Activated CD4-positive, alpha-beta T cell treated with anti-CD3 and anti-CD28 coated beads, Interleukin-2, amount 50 U/mL, for 24 hours (primary cell): ENCODE measurements around the gene SLC7A5.

Source experiments
- DNase-seq, 2 donors: peaks; one replicate each; pipeline ENCODE4 v3.0.0-alpha.2; 2020; ENCODE audit warnings: low read depth in 1 of 2, low spot score in 1 of 2

SLC7A5 gene

DNA sequence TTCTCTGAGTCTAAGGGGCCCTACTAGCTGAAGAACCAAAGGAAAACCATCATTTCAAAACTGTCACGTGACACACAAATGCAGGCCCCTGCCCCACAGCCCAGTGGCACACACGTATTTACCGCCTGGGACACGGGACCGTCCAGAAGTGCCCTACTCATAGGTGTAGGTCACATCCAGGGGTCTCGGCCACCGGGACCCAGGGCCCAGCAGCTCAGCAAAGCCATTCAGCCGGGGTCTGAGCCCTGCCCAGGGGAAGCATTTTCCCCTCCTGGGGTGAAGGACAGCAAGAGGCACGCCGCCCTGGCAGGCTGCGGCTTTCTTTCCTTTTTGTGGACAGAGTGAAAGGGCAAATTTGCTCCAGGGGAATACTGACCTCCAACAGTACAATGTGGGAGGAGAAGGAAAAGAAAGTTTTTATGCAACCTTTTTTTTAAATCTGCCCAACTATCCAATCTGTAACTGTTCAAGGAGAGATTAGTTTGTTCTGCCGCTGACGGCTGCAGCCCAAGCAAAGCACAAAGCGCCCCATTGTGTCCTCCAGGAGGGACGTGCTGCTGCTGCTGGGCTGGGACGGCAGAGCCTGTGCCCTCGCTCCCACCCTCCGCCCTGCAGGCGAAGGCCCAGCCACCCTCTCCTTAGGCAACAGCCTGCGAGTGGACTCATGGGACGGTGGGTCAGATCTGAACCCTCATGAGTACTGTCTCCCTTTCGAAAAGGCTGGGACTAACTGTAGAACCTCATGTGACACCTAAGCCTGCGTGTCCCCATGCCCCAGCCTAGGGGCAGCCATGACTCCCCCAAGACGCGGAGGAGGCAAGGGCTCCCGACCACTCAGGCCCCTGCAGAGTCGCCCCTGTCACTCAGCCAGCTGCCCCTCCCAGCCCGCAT, 21.3 kb downstream of the SLC7A5 start:
- no peak for DNase-seq

DNA sequence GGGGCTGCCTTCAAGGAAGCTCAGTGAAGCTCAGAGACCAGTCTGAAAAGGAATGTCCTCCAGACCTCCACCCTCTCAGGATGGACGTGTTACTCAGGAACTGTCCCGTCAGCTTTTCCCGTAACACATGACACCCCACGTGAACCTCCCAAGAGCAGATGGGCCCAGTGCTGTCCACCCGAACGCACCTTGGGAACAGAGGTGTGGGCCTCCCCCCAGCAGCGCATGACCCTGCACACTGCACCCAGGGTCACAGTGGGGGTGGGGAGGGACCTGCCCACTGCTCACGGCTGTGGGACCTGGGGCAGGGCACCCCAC, 21.9 kb downstream of the SLC7A5 start:
- DNase-seq, result no peak

DNA sequence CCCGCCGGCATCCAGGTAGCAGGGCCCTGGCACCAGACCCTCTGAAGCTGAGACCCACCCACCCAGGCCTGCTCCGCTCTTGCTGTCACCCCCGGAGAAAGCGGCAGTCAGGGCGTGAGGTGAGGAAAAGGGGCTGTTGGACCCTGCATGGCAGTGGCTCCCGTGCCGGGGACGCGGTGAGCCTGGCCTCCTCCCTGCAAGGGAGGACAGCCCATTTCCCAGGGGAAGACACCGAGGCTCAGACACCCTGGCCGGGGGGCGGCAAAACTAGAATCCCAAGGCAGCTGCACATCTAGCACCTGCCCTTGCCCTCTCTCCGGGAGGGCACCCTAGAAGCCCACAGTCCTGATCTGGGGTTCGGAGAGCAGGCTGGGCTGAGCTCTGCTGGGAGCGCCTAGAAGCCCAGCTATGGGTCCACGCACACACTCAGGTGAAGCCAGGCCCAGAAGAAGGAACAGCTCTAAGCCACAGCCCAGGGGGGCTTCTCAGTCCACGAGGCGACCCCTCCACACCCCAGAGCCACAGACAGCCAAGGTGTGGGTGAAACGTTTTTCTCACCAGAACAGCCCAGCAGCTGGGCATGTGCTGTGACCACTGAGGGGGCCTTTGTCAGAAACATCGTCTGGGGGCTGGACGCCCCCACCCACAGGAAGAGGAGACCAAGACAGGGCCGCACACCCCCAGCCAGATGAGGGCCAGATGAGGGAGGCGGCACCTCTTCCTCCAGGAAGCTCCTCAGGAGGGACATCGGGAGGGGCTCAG, 22.4 kb downstream of the SLC7A5 start:
- no peak for DNase-seq

- DNase-seq, result no peak
Observed at GRCh38 chr16:87845807-87846619, 23.3 kb downstream of the SLC7A5 start.

DNA sequence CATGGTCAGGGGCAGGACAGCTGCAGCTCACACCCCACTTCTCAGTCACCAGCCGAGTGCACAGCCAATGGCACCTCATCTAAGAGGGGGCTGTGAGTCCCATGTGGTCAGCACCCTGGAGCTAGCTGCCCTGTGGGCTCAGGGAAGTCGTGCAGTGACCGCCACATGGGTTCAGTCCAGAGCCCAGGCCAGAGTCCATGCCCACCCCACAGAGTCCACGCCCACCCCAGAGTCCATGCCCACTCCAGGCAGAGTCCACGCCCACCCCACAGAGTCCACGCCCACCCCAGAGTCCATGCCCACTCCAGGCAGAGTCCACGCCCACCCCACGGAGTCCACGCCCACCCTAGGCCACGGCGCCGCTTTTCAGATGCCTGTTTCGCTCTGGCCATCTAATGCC, 24.1 kb downstream of the SLC7A5 start:
- no peak for DNase-seq

- DNase-seq, result no peak
Observed at GRCh38 chr16:87844809-87845208, 24.5 kb downstream of the SLC7A5 start.

DNA sequence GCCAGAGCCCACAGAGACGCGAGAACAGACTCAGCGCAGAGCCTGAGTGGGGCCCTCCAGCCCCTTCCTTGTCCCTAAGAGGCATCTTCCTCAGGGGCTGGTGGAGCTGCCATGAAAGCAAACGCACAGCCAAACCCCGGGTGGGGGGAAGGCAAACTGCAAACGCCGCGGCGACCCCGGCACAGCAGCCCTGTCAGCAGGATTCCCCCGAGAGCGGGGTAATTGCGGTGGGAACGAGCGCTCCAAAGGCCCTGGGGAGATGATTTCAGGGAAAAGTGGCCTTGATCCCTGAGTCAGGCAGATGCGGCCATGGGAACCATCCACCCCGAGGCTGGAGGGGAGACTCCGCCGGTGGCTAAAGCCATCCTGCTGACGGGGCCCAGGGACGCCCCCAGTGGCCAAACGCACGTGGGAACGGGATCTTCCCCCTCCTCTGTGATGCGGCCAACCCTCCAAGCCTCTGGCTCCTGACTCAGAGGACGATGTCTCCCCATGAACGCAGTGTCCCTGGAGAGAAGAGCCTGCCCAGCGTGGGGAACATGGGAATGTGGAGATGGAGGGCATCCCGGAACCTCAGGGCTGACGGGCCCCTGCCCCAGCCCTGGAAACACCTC, 25.1 kb downstream of the SLC7A5 start:
- DNase-seq, result no peak

GRCh38 chr16:87843678-87844105, 25.6 kb downstream of the SLC7A5 start:
- DNase-seq, result no peak

GRCh38 chr16:87842209-87842869, 27.0 kb downstream of the SLC7A5 start:
- no peak for DNase-seq

DNA sequence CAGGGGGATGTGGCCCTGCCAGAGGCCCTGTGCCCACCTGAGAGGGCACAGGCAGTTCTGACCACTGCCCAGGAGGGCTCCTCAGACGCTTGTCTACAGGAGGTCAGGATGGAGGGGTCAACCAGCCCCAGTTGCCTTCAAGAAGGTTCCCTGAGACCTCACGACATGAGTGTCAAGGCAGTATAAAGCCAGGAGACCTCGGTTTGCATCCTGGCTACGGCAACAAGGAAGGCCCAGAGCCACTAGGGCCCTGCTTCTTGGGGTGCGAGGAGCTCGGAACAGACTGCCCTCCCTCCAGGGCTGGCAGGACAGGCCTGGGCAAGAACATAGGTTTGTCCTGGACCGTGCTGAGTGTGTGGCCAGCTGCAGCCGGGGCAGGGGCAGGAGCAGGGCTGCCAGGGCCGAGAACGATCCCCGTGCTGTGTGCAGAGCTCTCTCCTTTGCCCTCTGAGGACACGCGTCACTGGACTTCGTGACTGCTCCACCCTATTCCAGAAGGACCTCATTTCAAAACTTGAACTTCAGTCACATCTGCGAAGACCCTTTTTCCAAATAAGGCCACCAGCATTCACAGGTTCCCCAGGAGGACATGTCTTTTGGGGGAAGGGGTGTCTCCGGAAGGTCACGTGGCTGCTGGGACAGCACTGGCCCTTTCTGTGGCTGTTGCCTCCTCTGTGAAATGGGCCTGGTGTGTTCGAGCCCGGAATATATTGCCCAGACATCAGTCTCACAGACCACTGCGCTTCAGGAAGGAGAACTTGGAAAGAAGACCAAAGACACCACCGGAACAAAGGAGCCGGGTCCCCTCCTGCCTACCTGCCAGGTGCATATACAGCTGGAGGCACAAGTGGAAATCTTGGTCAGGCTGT, 27.7 kb downstream of the SLC7A5 start:
- no peak for DNase-seq

GRCh38 chr16:87840271-87840978, 28.9 kb downstream of the SLC7A5 start:
- DNase-seq, result no peak

DNA sequence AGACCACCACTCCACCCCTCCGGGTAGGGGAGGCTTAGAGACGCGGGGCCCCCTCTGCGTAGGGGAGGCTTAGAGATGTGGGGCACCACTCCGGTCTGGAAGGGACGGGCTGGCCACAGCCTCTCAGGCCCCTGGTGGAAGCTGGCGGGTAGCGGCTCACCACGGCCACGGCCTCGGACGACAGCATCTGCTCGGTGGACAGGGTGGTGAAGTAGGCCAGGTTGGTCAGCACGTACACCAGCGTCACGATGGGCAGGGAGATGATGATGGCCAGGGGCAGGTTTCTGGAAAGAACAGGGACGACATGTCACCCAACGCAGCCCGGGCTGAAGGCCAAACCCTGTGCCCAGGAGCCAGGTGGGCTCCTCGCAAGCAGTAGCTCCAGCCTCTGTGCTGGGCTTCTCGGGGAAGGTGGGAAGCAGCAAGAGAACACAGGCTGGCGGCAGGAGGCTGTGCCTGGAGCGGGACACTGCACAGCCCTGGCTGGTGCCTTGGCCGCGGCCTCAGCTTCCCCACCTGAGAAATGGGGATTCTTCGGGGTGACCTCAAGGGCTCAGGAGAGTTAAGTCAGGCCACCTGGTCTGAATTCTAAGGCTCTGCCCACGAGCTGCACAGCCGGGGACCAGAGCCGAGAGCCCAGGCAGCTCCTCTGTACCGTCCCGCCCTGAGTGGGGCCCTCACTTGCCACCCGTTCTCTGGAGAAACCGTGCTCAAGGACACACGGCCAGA, 29.6 kb downstream of the SLC7A5 start:
- no peak for DNase-seq

- no peak for DNase-seq
Observed at GRCh38 chr16:87838643-87839541, 30.4 kb downstream of the SLC7A5 start.

GRCh38 chr16:87837627-87838289, 31.5 kb downstream of the SLC7A5 start:
- no peak for DNase-seq

DNA sequence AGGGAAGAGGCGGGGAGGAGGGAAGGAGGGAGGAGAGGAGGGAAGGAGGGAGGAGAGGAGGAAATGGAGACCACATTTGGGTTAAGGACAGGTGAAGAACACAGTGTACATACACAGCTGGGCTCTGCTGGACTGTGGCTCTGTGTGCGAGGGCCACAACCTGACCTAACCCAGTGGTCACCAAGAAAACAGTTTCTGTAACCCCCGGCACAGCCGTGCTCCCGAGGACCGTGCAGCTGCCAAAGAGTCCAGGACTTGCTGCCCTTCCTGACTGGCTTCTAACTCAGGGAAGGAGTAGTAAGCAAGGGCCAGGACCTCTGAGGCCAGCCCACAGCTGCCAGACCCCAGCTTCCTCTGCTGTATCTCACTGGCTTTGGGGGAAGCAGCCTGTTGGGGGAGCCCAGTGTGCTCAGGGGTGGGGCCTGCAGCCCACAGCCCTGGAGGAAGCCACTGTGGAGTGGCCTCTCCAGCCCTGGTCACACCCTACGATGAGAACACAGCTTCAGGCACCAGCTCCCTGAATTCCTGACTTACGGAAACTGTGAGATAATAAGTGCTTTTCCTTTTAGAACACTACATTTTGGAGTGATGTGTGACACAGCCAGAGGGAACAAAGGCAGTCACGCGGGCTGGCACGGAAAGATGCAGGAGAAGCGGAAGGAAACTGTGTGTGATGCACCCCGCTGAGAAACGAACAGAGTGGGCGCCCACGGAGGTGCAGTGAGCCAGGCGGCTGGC, 32.3 kb downstream of the SLC7A5 start:
- no peak for DNase-seq

DNA sequence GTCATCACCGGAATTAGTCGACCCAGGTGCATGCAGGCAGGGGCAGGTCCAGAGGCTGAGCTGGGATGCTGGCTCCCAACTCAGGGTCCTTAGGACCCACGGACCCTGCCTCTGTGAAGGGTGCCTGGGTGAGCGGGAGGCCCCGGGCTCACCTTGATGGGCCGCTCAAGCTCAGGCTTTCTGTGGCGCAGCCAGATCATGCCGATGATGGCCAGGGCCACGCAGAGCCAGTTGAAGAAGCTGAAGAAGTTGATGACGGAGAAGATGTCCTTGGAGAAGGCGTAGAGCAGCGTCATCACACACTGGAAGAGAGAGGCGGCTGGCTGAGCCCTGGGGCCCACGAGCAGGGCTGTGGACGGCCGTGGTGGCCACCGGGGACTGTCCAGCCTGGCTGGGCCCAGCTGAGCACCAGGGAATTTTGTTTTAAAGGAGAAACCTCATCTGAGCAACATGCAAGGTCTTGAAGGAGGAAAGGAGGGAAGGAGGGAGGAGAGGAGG, 32.9 kb downstream of the SLC7A5 start:
- no peak for DNase-seq
